NCI-H748 (cell line): ENCODE measurements around the gene LTBP2.

Experiments
- DNase-seq: peaks from one replicate; lab custom pipeline; 2025; ENCODE audit not compliant: unreplicated experiment; lab: John Stamatoyannopoulos, UW

LTBP2 gene

DNA sequence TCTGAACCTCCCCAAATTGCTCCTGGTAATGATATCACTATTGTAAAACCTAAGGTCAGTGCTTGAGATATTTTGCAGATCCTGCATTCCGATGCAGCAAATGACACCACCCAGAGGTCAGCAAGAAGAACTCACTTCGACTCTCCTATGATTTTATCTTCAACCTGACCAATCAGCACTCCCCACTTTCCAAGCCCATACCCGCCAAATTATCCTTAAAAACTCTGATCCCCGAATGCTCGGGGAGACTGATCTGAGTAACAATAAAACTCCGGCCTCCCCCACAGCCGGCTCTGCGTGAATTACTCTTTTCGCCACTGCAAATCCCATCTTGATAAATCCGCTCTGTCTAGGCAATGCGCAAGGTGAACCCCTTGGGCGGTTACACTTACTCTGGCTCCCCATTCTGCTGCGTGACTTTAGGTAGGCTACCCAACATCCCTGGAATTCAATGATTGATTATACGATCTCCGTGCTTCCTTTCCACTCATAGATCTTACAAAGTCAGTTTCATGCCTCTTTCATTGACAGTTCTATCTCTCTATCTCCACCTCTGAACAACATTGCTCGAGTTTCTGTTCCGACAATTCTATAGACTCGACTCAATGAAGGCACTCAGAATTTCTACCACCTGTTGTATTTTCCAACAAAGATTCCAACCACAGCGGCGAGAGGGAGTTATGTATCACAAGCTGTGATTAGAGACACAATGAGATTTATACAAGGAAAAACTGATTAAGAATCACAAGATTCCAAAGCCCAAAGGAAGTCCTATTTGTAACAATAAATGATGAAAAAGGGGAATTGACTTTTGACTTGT is 119.9 kb downstream of the LTBP2 start:
- peak; percentile 20 for DNase-seq

DNA sequence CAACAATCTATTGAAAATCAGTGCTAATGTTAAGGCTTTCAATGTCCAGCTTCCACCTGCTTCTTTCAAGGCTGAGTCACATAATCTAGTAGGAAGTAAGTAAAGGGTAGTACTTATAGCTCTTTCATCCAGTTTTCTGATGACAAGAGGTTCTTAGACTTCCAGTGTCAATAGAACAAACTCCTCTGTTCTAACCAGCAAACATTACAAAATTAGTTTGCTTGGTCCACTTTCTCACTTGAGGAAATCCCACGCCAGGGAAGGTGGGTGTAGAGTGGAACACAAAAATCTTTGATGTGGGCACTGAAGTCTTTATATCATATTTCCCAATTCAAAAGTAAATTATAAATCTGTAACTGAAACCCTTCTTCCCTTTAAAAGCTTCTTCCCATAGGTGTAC is 121.6 kb downstream of the LTBP2 start:
- DNase-seq = no peak

DNA sequence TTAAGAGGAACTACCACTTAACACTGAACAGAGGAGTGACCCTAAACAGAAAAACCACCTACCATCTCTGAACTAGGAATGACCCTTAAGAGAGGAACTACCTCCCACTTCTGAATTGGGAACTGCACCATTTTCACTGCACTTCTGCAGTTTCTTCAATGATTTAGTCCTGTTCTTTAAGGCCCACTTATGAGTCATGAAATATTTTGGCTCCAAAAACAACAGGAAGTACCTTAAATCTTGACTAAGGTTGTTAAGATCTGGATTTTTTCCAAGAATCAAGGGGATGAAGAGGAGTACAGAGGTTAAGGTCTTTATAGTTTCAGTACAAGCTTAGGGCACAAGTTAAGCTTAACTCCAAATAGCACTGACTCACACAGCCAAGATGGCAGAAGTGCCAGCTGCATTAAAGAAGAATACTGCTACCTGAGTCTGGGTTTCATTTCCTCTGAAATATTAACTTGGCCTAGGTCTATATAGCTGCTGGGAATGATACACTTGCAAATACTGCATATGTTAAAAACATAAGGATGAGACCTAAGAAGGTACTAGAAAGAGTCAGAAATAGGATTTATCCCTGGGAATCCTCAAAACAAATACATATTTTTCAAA is 123.1 kb downstream of the LTBP2 start:
- DNase-seq = no peak

DNA sequence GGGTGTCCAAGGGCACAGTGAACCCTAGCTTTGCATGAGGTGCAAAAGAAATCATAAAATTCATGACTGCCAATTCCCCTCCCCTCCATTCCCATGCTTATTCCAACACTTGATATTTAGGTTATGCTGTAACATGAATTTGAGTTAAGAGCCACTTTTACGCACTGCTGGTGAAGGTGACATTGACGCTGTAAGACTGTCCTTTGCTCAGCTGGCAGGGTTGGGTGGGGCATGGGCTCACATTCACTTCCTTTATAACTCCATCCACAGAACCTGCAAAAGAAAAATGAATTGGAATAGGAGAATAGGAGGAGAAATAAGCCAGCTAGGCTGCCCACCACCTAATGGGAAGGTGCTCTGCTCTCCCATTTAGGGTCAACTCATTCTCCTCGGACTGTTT is 125.9 kb downstream of the LTBP2 start:
- no peak for DNase-seq

DNA sequence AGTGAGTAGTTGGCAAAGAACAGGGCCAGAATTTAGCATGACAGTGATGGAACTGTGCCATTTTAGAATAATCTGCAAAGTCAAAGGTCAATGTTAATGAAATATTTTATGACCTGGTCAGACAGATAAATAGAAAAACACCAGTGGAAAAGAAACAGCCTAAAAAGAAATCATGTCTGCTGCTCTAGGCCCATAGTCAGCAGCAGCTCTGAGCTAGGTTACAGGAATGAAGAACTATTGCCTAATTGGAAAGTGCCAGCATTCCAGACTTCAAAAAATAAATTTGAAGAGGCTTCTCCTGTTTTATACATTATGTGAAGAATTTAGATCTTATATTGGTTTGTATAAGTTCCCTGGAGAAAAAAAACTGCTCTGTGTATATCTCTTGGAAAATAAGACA is 128.7 kb downstream of the LTBP2 start:
- no peak for DNase-seq

DNA sequence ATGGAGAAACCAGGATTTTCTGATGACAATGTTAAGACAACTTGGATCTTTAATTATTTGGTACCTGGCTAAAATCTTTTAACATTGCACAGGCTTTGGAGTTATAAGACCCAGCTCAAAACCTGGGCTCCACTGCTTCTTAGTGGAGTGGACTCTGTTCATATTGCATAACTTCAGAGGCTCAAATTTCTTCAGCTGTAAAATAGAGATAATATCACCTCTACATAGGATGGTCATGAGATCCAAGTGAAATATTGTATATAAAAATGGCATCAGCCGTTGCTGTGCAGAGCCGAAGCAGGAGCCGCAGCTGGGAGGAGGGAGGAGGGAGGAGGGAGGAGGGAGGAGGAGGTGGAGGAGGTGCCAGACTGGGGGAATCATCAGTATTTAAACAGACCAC is 129.5 kb downstream of the LTBP2 start:
- no peak for DNase-seq

DNA sequence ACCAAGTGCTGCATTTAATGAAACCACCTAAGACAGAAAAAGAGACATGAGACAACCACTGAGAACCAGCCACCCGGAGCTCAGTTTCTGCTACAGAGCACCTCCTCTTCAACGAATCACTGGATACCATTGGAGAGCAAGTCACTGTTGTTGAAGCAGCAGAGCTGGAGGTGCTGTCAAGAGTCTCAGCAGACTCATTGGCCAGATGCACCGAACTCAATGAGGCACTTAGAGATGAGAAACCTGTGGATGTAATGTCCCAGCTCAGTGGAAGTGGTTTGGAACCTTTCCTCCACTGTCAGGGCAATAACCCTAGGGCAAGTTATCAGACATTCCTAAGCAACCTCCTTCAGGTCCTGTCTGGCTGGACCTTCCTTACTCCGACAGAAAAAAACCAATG is 132.0 kb downstream of the LTBP2 start:
- DNase-seq = no peak

DNA sequence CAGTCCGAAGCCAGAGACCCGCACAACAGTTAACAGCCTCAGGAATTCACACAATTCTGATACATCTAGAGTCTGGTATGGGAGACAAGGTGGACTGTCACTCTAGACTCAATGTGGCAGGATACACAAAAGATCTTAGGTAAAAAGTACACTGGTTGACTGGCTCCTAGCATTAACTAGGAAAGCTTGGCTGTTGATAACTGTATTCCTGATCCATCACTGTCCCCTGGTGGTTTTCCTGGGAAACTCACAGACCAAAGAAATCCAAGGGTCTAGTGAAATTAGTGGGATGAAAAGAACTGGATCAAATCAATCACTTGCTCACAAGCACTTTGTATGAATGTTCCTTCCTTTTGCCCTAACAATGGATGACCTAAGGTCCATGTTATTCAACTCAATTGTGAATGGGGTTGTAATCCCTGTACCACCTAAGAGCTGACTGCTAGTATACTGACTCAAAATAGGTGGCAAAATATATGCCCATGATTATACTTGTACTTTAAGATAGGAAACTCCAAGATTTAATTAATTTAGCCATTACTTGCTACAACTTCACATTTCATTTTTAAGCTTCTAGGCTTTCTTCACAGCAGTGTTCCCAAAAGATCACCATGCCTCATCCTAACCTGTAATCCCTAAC is 132.9 kb downstream of the LTBP2 start:
- peak; percentile 33 for DNase-seq

DNA sequence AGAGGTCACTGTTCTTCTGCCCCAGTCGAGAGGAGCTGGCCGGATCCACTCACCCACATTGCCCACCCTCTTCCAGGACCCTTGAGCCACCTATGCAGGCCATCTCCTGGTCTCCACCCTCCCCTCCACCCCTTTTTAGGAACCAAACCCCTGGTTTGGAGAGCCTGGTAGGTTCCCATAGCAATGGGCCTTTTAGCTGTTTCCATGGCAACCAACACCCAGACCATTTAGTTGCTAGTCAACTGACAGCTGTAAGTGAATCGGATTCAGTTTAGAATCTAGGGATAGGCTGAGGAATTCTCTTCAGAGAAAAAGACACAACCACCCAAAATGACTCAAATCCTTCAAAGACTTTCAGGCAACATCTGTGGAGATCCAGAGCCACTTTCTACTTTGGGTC is 135.4 kb downstream of the LTBP2 start:
- DNase-seq = peak; percentile 13

DNA sequence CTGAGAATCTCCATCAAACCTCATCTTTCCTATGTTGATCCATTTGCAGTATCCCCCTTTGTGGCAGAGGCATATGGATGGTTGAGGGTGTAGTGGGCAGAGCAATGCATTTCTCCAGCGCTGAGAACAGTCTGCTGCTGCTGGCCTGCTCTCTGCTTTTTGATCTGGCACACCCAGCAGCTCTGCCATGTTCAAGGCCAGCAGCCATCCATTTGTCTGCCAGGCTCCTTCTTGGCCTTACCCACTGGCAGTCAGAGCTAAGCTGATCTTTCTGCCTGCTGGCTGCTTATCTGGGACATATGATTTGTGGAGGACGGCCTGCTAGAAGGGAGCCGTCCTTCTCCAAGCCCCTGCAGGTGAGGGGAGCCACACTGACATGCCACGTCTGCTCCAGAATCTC is 135.9 kb downstream of the LTBP2 start:
- DNase-seq = no peak

DNA sequence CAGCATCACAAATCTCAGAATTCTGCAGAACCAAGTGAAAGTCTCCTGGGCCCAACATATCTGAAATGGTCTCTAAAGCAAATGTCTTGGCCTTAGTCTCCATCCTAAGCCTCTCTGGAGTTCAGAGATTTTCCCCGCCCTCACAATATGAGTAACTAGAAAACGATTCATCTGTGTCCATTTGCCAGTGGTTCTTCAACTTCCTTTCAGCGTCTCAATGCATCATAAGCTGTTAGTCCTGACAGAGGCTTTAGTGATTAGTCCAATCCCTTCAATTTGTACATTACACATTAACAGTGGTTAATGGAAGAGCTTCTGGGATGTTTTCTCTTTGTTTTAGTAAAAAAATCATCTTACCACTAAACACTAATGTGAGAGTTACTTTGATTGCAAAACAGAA is 136.4 kb downstream of the LTBP2 start:
- DNase-seq = no peak

DNA sequence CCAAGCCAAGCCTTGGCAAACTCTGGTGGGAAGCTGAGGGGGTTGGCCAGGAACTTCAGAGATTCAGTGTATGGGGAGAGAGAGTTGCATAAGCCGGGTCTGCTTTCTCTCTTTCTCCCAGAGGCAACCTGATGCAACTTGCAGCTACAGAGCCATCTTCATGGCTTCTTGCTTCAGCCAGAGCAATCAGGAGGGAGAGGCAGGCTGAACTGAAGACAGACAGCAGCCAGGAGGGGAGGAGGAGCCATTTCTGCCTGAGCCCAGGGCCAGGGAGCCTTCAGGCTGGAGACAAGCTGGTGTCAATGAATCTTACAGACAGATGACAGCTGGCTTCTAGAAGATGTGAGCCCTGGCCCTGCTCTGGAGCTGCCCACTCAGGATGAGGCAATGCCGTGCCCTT is 137.7 kb downstream of the LTBP2 start:
- no peak for DNase-seq

DNA sequence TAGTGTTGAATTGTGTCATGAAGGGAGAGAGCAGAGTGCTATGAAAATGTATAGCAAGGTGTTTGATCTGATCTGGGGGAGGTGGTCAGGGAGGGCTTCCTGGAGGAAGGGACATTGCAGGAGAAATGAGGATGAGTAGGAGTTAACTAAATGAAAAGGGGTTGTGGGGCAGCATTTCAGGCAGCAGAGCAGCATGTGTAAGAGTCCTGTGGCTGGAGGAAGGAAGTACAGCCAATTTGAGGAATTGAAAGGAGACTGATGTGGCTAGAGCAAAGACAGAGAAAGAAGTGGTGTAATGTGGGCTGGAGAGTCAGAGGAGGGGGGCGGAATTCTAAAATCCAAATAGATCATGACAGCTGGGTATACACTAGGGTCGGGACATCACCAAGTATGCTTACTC is 139.4 kb downstream of the LTBP2 start:
- DNase-seq = no peak

DNA sequence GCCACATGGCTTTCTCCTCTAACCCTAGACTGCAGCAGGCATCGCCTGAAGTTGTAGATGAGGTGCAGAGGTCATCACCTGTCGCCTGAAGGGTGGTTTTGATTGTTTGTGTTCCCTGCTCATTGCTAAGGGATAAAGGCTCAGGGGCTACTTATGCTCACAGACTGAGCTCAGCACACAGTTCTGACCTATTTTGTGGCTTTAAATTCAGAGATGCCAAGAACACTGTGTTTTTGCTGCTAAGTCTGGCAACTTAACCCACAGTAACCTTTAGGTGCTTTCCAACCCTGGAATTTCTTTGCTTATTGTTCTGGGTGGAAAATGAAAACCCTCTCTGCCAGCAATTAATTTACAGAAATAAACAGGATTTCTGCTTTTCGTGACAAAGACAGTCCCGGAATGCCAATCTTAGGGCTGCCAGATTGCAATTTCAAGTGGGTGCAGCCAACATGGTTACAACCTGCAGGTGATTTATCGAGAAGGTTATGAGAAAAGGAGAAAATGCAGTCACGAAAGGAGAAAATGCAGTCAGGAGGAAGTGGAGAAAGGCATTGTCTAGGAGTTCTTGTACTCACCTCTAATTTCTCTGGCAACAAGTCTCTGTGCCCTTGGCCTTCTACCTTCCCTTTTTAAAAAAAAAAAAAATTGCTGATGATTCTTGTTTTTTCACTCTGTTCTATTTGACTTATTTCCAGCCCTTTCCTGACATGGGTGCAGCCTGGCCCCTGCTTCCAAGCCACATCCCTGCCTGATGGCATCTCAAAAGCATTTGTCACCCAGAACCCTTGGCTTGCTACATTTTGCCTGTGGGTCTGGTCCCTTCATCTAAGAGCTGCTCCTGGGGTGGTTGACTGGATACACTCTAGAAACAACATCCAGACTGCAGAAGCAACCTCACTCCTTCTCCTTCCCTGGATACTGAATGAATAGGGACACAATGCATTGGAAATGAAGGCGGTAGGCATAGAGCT is 142.2 kb downstream of the LTBP2 start:
- no peak for DNase-seq

DNA sequence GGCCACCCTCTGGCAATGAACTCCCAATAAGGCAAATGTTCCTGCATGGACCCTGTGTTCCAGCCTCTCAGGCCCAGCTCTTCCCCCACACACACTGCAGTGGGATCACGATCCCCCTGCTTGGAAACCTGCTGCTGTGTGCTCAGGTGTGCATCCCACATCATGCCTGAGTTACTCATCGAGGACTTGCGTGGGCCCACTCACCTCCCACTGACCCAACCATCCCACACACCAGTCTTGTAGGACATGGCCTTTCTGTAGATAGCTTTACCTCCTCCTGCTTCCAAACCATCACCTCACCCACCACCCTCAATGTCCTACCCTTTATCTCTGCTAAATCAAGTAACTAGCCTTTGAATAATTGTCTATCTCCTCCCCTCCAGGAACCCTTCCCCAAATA is 143.5 kb downstream of the LTBP2 start:
- DNase-seq = no peak

DNA sequence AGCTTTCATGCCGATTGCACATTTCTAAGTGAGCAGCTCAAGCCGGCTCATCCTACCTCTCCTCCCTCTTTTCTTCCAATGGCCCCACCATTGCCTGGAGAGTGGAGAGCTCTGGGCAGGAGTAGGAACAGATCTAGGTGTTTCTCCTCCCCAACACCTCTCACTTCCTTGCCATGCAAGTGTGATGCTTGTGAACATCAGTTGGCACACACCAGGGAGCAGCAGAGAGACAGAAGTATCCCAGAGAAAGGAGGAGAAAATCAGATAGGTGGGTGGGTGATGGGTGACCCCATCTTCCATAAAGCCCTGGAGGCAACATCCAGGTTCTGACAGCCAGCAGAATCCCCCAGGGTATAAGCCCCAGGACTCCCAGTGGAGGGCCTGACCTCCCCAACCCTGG is 146.7 kb downstream of the LTBP2 start:
- no peak for DNase-seq

DNA sequence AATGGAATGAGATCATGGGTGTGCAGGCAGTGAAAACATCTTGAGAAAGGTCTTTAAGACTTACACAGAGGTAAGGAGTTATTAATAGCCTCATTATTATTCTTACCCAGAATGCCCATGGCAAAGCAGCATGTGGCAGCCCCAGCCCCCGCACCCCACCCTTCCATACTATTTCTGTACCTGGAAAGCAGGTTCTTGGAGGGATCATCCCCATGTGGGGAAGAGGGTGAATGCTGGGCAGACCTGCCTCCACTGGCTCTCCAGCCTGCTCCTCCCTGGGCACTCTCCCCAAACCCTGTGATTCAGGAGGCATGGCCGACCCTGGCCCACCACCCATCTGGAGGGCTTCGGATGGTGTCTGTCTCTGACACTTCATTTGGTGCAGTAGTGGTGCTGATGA is 147.3 kb downstream of the LTBP2 start:
- no peak for DNase-seq

DNA sequence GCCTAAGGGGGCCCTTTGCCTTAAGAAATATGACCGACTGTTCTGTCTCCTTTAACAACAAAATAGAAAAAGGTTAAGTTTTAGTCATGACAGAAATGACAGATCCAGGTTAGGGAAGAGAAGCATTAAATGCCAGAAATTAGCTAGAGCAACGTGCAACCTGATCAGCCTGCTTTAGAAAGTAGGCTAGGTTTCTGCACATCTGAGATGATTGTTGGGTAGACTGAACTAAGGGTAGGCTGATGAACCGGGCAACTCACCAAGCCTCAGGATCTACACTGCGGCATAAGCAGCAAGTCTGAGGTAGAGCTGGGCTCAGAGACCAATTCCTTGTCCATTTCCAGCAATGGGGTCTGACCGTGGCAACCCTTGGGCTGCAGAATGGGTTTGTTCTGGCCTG is 148.3 kb downstream of the LTBP2 start:
- no peak for DNase-seq

DNA sequence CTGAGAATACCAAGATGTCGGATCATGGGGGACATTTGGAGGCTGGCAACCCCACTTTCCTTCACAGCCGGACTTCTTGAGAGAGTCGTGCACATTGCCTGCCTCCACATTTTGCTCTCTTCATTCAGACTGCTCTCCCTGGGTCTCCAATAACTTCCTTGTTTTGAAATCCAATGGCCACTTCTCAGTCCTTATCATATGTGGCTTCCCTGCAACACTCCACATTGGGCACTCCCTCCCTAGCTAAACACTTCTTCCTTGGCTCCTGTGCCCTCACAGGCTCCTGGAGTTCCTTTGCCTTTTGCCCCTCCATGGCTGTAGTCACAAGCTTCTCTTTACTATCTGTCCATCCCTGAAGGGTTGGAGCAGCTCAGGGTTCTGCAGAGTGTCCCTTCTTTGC is 149.0 kb downstream of the LTBP2 start:
- DNase-seq = no peak

DNA sequence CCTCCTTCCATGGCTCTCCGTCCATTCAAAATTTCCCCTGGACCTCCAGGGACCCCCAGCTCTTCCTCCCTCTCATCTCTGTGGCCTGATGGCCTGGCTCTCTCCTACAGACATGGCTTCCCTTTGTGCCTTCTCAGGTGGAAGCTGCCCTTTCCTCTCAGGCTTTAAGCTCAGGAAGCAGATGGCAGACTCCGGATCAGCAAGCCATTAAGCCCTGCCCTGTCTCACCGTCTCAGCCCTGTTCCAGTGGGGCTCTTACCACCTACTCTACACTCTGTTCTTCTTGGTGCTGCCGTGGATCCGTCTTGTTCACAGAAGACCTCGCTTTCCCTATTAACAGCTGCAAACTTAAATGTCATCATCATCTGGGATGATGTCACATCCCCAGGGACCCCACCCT is 152.1 kb downstream of the LTBP2 start:
- DNase-seq = no peak

DNA sequence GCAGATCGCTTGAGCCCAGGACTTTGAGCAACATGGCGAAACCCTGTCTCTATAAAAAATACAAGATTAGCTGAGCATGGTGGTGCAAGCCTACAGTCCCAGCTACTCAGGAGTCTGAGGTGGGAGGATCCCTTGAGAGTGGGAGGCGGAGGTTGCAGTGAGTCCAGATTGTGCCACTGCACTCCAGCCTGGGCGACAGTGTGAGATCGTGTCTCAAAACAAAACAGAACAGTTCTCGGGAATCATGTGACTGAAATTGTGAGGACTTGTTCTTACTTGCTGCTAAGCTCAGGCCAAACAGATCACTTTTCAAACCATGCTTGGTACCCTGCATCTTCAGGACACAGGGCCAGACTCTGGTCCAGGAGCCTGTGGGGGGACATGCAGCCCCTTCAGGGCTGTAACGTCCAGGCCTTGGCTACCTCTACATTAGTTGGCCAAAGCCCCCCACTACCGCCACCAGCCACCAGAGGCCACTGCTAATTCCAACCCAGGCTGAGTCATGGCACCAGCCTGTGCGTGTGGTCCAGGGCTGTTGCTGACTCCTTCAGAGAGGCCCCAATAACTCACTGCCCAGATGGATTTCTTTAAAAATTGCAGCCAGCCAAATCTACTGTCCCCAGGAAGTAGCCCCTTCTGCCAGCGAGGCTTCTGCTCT is 152.6 kb downstream of the LTBP2 start:
- DNase-seq = no peak
